Upper lobe of right lung (tissue), 1 donor: Measurements from ENCODE around the gene ZNF583. TPM values are rescaled to one million over a fixed set of nuclear protein-coding genes. Genes with fewer than 3 reads are reported as not detected.

ENCODE experiments used
- ATAC-seq: fragments of 200-7000 bp; cut with Tn5 transposase; one replicate; pipeline ENCODE4 v1.9.1; 2020; ENCODE audit warnings: mild to moderate bottlenecking, moderate library complexity
- DNase-seq: peaks from one replicate; pipeline ENCODE4 v3.0.0-alpha.2; 2020
- H3K27ac ChIP-seq: fragments of 200-600 bp; one replicate; pipeline ENCODE4 v1.8.0; 2022
- H3K27me3 ChIP-seq: fragments of 200-600 bp; one replicate; pipeline ENCODE4 v1.8.0; 2022; ENCODE audit warnings: mild to moderate bottlenecking
- H3K36me3 ChIP-seq: fragments of 200-600 bp; one replicate; pipeline ENCODE4 v1.8.0; 2022
- H3K4me1 ChIP-seq: fragments of 200-600 bp; one replicate; pipeline ENCODE4 v1.8.0; 2022
- H3K4me3 ChIP-seq: fragments of 200-600 bp; one replicate; pipeline ENCODE4 v1.8.0; 2022; ENCODE audit warnings: mild to moderate bottlenecking
- H3K9me3 ChIP-seq: fragments of 200-600 bp; one replicate; pipeline ENCODE4 v1.8.0; 2022
- intact Hi-C: fragments of 100-400 bp; cut with DNase I; formaldehyde crosslinking; loops from one replicate; pipeline ENCODE4 v1.11.0; 2022
- total RNA-seq: library from RNA; stranded (reverse); fragmentation: NEBNext Ultra II Directional; extraction: Animal tissue kit (Norgen Biotek cat#: 25700); gene quantifications from one replicate; pipeline ENCODE4 v1.2.1, GENCODE V29; 2021
- TF ChIP-seq, protein P1 (sequence below): fragments of 200-600 bp; IDR thresholded peaks from one replicate; pipeline ENCODE4 v1.8.0; 2022; ENCODE audit warnings: antibody characterized with exemption
- donor health status: DM: no; HTN: yes; CAD: no; lungs with severe emphysema.

Gene ZNF583
- total RNA-seq, 1 donor from 2014 or later = 9.3 TPM

DNA sequence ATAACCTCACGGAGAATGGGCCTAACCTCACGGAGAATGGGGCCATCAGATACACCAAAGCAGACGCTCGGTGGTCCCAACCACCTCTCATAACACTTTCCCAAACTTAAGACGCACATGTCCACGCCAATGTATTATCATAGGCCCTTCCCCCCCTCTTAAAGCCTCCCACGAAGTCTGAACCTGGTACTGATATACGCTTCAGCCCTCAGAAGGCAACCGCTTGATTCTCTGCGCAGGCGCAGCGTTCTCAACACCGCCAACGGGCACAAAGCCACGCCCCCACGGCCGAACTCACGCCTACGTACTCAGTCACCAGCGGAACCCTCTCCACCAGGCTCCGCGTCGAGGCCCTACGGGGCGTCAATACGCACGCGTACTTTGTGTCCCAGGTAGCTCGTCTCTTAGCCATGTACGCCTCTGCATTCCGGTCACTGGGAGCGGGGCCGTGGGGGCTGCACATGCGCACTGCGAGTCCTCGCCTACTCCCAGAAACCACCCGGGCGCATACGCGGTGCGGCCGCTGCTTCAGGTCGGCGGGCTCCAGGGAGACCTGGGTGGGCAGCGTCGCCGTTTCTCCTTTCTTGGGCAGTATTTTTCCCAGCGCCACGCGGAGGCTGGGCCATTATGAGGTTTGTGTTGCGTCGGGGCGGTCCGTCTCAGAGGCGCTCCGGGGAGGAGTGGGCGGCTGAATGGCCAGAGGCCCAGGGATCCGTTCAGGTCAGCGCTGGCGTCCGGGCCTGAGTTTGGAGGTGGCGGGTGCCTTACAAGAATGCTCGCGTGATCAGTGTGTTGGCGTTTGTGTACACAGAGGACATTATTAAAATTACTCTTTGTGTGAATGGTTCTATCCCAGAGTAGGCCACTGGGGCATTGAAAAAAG is 36.1 kb upstream of the ZNF583 start:
- Histone ChIP-seq H3K4me3 (peak overlapping the region; percentile 73), H3K27me3 (no peaks in the 10 kb centered on the region), H3K9me3 (peaks cover 6% of the 10 kb centered on the region), H3K36me3 (peaks cover 7% of the 10 kb centered on the region), H3K27ac (peak overlapping the region; percentile 91), H3K4me1 (peaks cover 10% of the 10 kb centered on the region)
- ATAC-seq = peak; percentile 99
- intact Hi-C loops = no loop called here
- TF ChIP-seq, protein P1, sequence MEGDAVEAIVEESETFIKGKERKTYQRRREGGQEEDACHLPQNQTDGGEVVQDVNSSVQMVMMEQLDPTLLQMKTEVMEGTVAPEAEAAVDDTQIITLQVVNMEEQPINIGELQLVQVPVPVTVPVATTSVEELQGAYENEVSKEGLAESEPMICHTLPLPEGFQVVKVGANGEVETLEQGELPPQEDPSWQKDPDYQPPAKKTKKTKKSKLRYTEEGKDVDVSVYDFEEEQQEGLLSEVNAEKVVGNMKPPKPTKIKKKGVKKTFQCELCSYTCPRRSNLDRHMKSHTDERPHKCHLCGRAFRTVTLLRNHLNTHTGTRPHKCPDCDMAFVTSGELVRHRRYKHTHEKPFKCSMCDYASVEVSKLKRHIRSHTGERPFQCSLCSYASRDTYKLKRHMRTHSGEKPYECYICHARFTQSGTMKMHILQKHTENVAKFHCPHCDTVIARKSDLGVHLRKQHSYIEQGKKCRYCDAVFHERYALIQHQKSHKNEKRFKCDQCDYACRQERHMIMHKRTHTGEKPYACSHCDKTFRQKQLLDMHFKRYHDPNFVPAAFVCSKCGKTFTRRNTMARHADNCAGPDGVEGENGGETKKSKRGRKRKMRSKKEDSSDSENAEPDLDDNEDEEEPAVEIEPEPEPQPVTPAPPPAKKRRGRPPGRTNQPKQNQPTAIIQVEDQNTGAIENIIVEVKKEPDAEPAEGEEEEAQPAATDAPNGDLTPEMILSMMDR = no peak
- peak; percentile 95 for DNase-seq

DNA sequence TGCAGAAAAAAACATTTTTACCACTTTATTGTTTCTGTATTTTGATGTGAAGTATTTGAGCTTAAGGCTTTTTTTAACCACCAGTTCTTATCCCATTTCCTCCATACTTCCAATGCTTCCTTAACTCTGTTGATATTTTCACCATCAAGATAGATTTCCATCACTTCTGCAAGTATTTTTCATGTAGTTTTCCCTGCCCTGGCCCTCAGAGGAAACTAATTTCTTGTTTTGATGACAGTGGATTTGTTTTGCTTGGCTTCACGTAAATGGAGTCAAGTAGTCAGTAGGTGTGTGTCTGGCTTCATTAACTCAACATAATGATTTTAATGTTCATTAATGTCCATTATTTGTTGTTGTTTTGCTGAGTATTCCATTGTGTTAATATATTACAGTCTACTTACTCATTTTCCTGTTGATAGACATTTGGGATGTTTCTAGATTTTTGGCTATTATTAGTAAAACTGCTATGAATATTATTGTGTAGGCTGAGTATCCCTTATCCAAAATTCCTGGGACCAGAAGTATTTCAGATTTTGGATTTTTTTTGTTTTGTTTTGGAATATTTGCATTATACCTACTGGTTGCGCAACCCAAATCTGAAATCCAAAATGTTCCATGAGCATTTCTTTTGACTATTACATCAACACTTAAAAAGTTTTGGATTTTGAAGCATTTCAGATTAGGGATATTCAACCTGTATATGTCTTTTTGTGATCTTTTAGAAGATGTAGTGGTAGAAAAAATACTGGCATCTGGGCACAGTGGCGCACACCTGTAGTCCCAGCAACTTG is 34.1 kb upstream of the ZNF583 start:
- ATAC-seq (no peak), DNase-seq (no peak)
- H3K4me1 ChIP-seq = peaks cover 10% of the 10 kb centered on the region
- peaks cover 27% of the 10 kb centered on the region for H3K36me3 ChIP-seq
- no peaks in the 10 kb centered on the region for H3K27me3 ChIP-seq
- no peak overlapping the region for H3K4me3 ChIP-seq
- intact Hi-C loops = no loop called here
- TF ChIP-seq, protein P1 = no peak
- H3K27ac ChIP-seq = no peak overlapping the region
- peaks cover 4% of the 10 kb centered on the region for H3K9me3 ChIP-seq

DNA sequence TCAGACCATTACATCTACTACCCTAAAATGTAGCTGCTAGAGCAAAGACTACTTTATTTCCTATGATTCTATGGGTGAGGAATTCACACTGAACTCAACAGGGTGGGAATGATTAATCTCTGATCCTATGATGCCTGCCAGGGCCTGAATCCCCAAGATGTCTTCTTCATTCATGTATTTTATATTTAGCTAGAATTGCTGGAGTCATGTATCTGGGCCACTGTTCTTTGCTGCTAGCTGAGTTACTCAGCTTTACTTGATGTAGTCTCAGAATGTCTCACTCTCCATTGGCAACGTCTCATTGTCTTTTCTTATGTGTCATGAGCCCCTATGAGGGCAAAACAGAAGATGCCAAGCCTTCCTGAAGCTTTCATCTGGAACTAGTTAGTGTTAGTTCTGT is 31.9 kb upstream of the ZNF583 start:
- TF ChIP-seq, protein P1 = no peak
- peaks cover 15% of the 10 kb centered on the region for H3K9me3 ChIP-seq
- no peaks in the 10 kb centered on the region for H3K27me3 ChIP-seq
- H3K36me3 ChIP-seq = peaks cover 47% of the 10 kb centered on the region
- H3K27ac ChIP-seq = no peak overlapping the region
- no peak for DNase-seq
- no peak for ATAC-seq
- intact Hi-C loops = no loop called here
- H3K4me1 ChIP-seq = peaks cover 10% of the 10 kb centered on the region
- no peak overlapping the region for H3K4me3 ChIP-seq

DNA sequence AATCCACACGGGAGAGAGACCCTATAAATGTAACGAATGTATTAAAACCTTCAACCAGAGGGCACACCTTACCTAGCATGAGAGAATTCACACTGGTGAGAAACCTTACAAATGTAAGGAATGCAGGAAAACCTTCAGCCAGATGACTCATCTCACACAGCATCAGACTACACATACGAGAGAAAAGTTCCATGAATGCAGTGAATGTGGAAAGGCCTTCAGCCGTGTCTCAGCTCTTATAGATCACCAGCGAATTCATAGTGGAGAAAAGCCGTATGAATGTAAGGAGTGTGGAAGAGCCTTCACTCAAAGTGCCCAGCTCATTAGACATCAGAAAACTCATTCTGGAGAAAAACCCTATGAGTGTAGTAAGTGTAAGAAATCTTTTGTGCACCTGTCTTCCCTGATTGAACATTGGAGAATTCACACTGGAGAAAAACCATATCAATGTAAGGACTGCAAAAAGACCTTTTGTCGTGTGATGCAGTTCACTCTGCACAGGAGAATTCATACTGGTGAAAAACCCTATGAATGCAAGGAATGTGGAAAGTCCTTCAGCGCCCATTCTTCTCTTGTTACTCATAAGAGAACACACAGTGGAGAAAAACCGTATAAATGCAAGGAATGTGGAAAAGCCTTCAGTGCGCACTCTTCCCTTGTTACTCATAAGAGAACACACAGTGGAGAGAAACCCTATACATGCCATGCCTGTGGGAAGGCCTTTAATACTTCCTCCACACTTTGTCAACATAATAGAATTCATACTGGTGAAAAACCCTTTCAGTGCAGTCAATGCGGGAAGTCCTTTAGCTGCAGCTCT is 26.8 kb upstream of the ZNF583 start:
- no peak for DNase-seq
- Histone ChIP-seq H3K27ac (no peak overlapping the region), H3K36me3 (peaks cover 50% of the 10 kb centered on the region), H3K27me3 (no peaks in the 10 kb centered on the region), H3K4me1 (no peaks in the 10 kb centered on the region), H3K4me3 (no peak overlapping the region), H3K9me3 (peaks cover 44% of the 10 kb centered on the region)
- TF ChIP-seq, protein P1 = no peak
- ATAC-seq = no peak
- intact Hi-C loops = no loop called here

DNA sequence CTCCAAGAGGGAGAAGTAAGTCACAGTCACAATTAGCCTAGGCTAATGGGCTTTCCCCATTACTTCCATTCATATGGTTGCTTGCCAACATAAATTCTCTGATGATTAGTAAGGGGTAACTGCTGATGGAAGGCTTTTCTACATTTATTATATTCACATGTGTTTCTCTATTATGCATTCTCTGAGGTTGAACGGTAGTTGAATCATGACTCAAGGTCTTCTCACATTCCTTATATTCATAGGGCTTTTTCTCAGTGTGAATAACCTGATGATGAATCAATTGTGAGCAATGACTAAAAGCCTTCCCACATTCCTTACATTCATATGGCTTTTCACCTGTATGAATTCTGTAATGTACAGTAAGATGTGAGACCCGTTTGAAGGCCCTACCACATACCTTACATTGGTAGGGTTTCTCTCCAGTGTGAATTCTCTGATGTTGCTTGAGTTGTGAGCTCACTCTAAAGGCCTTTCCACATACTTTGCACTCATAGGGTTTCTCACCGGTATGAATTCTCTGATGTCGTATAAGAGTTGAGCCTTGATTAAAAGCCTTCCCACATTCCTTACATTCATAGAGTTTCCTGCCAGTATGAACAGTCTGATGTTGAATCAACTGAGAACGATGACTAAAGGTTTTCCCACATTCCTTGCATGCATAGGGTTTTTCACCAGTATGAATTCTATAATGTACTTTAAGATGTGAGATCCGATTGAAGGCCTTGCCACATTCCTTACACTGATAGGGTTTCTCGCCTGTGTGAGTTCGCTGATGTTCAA is 20.1 kb upstream of the ZNF583 start:
- no peak overlapping the region for H3K4me3 ChIP-seq
- ATAC-seq = no peak
- DNase-seq = no peak
- peaks cover 22% of the 10 kb centered on the region for H3K9me3 ChIP-seq
- intact Hi-C loops = no loop called here
- H3K27me3 ChIP-seq = no peaks in the 10 kb centered on the region
- peaks cover 12% of the 10 kb centered on the region for H3K36me3 ChIP-seq
- no peak overlapping the region for H3K27ac ChIP-seq
- no peaks in the 10 kb centered on the region for H3K4me1 ChIP-seq
- TF ChIP-seq, protein P1 = no peak
